ENCODE results near the gene MAPK8IP3.
"Not testable (repeated sequence)": the region's sequence is repeated elsewhere in the genome, so short reads cannot be mapped to it uniquely, and the experiment has no call there.

The MAPK8IP3 gene

GRCh38 chr16:1786242-1787055 is 80.5 kb downstream of the MAPK8IP3 start:
- DNase-seq (ENCODE audit: low read depth), result no peak

- DNase-seq (ENCODE audit: low read depth), result no peak
Measured at GRCh38 chr16:1787056-1787321, 81.0 kb downstream of the MAPK8IP3 start.

DNA sequence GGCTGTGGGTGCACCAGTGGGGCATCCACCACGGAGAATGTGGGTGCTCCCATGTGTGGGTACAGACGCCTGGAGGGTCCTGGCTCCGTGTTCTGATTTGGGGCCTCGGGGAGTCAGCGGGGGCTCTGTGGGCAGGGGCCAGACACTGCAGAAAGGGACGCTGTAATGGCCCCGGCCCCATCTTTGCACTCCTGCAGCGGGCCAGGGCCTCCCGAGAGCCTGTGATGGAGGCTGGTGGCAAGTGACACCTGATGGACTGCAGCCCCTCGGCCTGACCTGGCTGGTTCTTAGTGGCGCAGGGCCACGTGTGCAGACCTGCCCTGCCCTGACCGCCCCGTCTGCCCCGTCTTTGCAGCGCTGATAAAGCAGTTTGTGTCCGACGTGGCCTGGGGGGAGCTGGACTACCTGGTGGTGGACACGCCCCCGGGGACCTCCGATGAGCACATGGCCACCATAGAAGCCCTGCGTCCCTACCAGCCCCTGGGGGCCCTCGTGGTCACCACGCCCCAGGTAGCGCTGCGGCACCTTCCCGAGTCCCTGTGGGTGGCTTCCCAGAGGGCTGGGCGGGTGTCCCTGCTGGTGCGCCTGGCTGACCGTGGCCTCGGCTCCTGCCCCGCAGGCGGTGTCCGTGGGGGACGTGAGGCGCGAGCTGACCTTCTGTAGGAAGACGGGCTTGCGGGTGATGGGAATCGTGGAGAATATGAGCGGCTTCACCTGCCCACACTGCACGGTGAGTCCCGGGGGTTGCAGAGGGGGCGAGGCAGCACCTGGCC is 81.5 kb downstream of the MAPK8IP3 start:
- no peak for DNase-seq (ENCODE audit: low read depth)

- no peak for DNase-seq (ENCODE audit: low read depth)
Measured at GRCh38 chr16:1788095-1788707, 82.2 kb downstream of the MAPK8IP3 start.

- no peak for DNase-seq (ENCODE audit: low read depth)
Measured at GRCh38 chr16:1788708-1789100, 82.7 kb downstream of the MAPK8IP3 start.

DNA sequence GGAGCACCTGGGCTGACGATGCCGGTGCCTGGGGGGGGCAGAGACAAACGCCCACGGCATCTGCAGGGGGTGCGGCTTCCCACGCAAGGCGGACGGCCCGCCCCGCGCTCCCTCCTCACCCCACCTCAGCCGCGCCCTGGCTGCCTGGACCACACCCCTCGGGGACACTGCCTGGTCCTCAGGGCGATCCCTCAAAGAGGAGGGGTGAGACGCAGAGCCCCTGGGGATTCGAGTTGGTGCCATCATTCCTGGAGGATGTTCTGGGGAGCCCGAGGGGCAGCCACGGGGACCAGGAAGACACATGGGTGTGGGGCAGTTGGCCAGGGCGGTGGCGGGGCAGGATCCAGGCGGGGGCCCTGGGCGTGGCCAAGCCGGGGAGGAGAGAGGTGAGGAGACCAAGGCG is 83.6 kb downstream of the MAPK8IP3 start:
- DNase-seq (ENCODE audit: low read depth), result no peak

- no peak for DNase-seq (ENCODE audit: low read depth)
Measured at GRCh38 chr16:1790261-1790610, 84.2 kb downstream of the MAPK8IP3 start.

DNA sequence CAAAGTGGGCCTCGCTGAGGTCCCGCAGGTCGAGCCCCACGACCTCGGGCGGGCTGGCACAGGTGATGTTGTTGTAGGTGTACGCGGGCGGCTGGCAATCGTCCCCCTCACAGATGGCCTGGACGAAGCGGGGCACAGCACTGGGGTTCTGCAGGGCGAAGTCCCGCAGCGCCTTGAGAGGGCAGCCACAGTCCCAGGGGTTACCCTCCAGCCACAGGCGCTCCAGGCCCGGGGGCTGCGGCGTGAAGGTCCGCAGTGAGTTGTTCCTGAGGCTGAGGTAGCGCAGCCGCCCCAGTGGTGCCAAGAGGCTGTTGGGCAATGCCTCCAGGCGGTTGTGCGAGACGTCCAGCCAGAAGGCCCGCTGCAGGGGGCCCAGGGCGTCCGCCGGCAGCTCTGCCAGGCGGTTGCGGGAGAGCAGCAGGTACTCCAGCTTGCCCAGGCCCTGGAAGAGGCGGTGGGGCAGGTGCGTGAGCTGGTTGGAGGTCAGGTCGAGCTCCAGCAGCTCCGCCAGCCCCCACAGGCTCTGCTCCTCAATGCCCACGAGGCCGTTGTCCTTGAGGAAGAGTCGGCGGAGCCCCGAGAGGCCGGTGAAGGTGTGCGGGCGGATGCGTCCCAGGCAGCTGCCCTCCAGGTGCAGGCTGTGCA is 84.7 kb downstream of the MAPK8IP3 start:
- no peak for DNase-seq (ENCODE audit: low read depth)

GRCh38 chr16:1791256-1791942 is 85.4 kb downstream of the MAPK8IP3 start:
- DNase-seq (ENCODE audit: low read depth), result no peak

- no peak for DNase-seq (ENCODE audit: low read depth)
Measured at GRCh38 chr16:1791943-1792812, 86.2 kb downstream of the MAPK8IP3 start.

GRCh38 chr16:1792836-1793577 is 87.0 kb downstream of the MAPK8IP3 start:
- DNase-seq (ENCODE audit: low read depth), result no peak

DNA sequence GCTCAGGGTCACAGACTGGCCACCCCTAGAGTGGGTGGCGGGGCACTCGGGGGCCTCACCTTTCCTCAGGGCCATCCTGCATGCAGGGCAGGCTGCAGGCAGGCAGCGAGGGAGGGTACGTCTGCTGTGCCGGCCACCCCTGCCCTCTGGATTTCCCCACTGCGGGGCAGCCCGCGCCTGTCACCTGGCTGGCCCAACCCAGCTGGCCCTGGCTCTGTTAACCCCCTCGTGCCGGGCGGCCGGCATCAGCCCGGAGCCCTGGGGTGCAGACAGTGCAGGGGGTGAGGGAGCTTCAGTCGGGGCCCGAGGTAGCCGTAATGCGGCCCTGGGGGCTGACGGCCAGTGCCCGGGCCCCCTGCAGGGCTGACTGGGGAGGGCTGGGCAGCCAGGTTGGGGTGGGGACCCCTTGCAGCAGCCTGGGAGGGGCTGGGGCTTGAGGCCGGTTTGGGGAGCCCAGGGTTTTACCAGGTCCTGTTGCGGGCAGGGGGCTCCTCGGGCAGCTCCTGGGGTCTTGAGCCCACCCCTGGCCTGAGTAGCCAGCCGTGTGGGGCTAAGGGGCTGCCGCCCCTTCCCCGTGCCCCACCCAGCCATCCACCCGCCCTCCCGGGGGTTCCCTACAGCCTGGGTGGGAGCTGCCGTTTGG is 87.7 kb downstream of the MAPK8IP3 start, which contains the start of gene IGFALS:
TSS of gene IGFALS (minus strand) at position 128 of the 643 bp plus-strand sequence. CDS start at position 75, 53 bp downstream.
- no peak for DNase-seq (ENCODE audit: low read depth)

DNA sequence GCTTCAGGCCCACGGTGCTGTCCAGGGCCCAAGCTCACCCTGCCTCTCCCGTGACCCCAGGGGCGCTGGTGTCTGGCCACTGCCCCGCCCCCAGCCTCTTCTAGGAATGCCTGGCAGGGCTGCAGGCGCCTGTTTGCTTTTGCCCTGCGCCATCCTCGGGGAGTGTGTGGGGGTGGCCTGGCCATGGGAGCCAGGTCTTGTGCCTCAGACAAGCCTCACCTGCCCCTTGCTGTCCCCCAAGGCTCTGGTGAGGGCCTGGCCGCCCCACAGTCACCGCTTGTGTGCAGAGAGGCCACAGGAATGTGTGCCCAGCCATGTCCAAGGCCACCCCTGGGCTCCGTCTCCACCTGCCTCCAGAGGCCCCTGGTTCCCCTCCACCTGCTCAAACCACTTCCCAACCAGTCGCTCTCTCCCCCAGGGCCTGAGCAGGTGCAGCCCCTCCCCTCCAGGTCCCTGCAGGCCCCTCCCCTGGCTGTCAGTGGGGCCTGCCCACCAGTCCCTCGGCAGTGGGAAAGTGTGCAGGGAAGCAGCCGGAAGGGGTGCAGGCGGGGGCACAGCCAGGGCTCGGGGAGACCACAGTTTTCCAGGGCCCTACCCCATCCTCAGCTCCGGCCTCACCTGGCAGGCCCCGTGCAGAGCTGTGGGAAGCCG is 88.4 kb downstream of the MAPK8IP3 start:
- DNase-seq (ENCODE audit: low read depth), result no peak

DNA sequence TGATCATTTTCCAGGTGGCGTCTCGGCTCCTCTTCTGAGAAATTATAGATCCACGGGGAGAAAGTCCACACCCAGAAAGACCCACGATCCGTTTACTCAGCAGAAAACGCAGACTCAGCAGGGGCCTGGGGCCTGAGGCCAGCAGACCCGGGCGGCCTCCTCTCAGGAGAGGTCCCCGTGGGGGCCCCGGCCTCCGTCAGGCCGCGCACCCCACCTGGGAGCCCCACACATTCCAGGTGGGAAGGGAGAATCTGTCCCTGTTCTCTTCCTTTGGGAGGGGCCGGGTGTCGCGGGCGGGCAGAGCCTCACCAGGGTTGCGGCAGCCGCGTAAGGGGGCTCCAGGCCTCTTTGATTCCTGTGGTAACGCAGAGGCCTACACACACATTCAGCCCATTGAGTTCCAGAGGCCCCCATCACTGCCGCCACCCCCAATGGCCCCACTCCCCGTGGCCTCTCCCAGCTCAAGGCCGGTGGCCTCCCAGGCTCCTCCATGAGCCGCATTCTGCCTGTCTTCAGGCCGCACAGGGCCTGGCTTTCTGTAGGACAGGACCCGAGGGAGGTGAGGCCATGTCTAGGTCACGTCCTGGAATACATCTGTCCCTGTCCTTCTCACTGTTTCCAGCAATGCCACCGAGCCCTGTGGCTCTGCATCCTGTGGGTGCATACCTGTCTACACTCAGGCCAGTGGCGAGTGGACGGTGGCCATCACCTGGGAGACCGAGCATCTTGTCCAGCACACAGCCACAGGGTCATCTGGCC is 89.1 kb downstream of the MAPK8IP3 start:
- no peak for DNase-seq (ENCODE audit: low read depth)

GRCh38 chr16:1799263-1799662 is 93.3 kb downstream of the MAPK8IP3 start:
- not testable (repeated sequence) for DNase-seq (ENCODE audit: low read depth)

DNA sequence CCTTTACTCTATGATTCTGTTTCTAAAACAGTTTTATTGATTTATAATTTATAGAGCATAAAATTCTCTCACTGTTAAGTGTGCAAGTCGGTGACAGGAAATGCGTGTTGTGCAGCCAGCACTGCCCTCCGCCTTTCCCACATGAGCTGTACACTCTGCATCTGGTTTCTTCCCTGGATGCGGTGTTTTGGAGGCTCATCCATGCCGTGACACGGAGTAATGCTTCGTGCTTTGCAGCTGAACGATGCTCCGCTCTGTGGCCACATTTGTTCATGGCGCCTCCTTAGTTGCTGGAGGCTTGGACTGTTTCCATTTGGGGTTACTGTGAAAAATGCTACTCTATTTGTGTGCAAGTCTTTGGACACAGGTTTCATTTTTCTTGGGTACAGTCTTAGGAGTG is 94.7 kb downstream of the MAPK8IP3 start:
- DNase-seq (ENCODE audit: low read depth), result no peak

DNA sequence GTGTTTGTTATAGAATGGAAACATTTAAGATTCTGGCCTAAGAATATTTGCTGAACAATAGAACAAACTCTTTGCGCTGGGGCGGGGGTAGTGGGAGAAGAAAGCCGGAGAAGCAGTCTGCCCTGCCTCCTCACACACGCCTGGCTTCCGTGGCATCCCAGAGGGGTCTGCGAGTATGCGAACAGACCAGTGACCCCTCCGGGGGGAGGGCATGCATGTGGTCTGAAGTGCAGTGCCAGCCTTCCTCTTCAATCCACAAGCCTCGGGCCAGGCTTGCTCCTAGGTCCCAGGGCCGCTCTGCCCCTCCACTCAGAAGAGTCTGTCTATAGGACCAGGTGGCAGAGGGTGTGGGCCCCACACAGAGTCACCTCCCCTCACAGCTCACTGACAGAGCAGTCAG is 101.6 kb downstream of the MAPK8IP3 start:
- DNase-seq (ENCODE audit: low read depth), result no peak

DNA sequence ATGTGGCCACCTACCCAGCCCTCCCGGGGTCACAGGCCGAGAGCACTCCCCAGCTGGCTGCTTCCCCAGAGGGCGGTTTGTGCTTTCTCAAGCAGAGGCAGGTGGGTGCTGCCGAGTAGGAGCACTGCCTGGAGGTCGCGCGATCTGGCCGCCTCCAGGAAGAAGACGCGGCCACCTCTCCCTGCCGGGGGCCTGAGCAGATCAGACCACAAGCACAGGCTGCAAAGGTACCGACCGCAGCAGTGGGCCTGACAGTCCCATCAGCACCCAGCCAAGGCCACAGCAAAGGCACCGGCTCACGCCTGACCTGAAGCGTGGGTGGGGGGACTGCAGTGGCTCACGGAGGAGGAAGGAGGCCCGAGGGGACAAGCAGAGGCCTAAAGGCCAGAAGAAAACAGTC is 102.7 kb downstream of the MAPK8IP3 start:
- no peak for DNase-seq (ENCODE audit: low read depth)

Measured in iris pigment epithelial cell (primary cell).